ENCODE data around the gene AFF4.
A peak's percentile ranks its signal among the peaks of the same experiment; 100 is the strongest.
"Not testable (repeated sequence)": the region's sequence is repeated elsewhere in the genome, so short reads cannot be mapped to it uniquely, and the experiment has no call there.

The AFF4 gene

GRCh38 chr5:132963171-132964104 lies at the start of gene AFF4:
Gene AFF4, minus strand, starts transcription at chr5:132963634. Its CDS starts 26,445 bp downstream, at chr5:132937189.
- DNase-seq: peak; percentile 55

- not testable (repeated sequence) for DNase-seq
Measured at GRCh38 chr5:133008455-133008854, 45.0 kb upstream of the AFF4 start.

- no peak for DNase-seq
Measured at GRCh38 chr5:133006653-133007052, 43.2 kb upstream of the AFF4 start.

GRCh38 chr5:132999246-132999645 lies 35.8 kb upstream of the AFF4 start:
- DNase-seq: no peak

GRCh38 chr5:132998556-132998955 lies 35.1 kb upstream of the AFF4 start:
- DNase-seq: no peak

- DNase-seq: no peak
Measured at GRCh38 chr5:132996307-132996706, 32.9 kb upstream of the AFF4 start.

- no peak for DNase-seq
Measured at GRCh38 chr5:132987531-132988408, 24.3 kb upstream of the AFF4 start.

GRCh38 chr5:132982971-132983370 lies 19.5 kb upstream of the AFF4 start:
- not testable (repeated sequence) for DNase-seq

GRCh38 chr5:132981288-132981687 lies 17.9 kb upstream of the AFF4 start:
- no peak for DNase-seq

GRCh38 chr5:132979976-132980375 lies 16.5 kb upstream of the AFF4 start:
- DNase-seq: no peak

- DNase-seq: no peak
Measured at GRCh38 chr5:132979367-132979940, 16.0 kb upstream of the AFF4 start.

- no peak for DNase-seq
Measured at GRCh38 chr5:132976852-132977251, 13.4 kb upstream of the AFF4 start.

- not testable (repeated sequence) for DNase-seq
Measured at GRCh38 chr5:132972436-132972828, 9.0 kb upstream of the AFF4 start.

- DNase-seq: no peak
Measured at GRCh38 chr5:132971483-132972435, 8.3 kb upstream of the AFF4 start.

- no peak for DNase-seq
Measured at GRCh38 chr5:132965120-132965519, 1.7 kb upstream of the AFF4 start.

- no peak for DNase-seq
Measured at GRCh38 chr5:132962429-132963021, 909 bp downstream of the AFF4 start.

- DNase-seq: no peak
Measured at GRCh38 chr5:132961887-132962286, 1.5 kb downstream of the AFF4 start.

GRCh38 chr5:132961123-132961815 lies 2.2 kb downstream of the AFF4 start:
- not testable (repeated sequence) for DNase-seq

GRCh38 chr5:132956166-132956799 lies 7.2 kb downstream of the AFF4 start:
- DNase-seq: not testable (repeated sequence)

GRCh38 chr5:132953710-132954109 lies 9.7 kb downstream of the AFF4 start:
- DNase-seq: no peak

Measured in NCI-H524 treated with DMSO at 0.1 percent for 48 hours (cell line).